Upper lobe of left lung (tissue), 6 donors: ENCODE data around the gene THSD7A. TPM values are rescaled to one million over a fixed set of nuclear protein-coding genes. Genes with fewer than 3 reads are reported as not detected.

ENCODE experiments used
- ATAC-seq, 2 donors: fragments of 200-7000 bp; cut with Tn5 transposase; one replicate each; pipeline ENCODE4 v1.9.1; 2022; ENCODE audit warnings: mild to moderate bottlenecking in 2 of 2, moderate library complexity in 2 of 2; ENCODE audit not compliant: low FRiP score in 2 of 2
- DNase-seq, 2 donors: peaks; one replicate each; pipeline ENCODE4 v3.0.0-alpha.2; 2019 to 2020
- H3K27ac ChIP-seq, 4 donors: fragments of 200-600 bp; sonication (generic); one replicate each; pipeline ENCODE4 v1.5.1; 2016 to 2019
- H3K27me3 ChIP-seq, 4 donors: fragments of 200-600 bp; sonication (generic); one replicate each; pipeline ENCODE4 v1.5.1; 2017 to 2019
- H3K36me3 ChIP-seq, 4 donors: fragments of 200-600 bp; sonication (generic); one replicate each; pipeline ENCODE4 v1.5.1; 2016 to 2019
- H3K4me1 ChIP-seq, 4 donors: fragments of 200-600 bp; sonication (generic); one replicate each; pipeline ENCODE4 v1.5.1; 2018 to 2019
- H3K4me3 ChIP-seq, 4 donors: fragments of 200-600 bp; sonication (generic); one replicate each; pipeline ENCODE4 v1.5.1; 2017 to 2019; ENCODE audit warnings: mild to moderate bottlenecking in 2 of 4, moderate library complexity in 1 of 4
- H3K9me3 ChIP-seq, 4 donors: fragments of 200-600 bp; sonication (generic); one replicate each; pipeline ENCODE4 v1.5.1; 2018 to 2019
- EP300 ChIP-seq, 4 donors: sonication (generic); formaldehyde crosslinking; IDR thresholded peaks; one replicate each; pipeline ENCODE4 v1.5.1; 2017; ENCODE audit warnings: antibody characterized with exemption in 4 of 4, control low read depth in 2 of 4
- POLR2A ChIP-seq, 4 donors: fragments of 450-650 bp; IDR thresholded peaks; one replicate each; pipeline ENCODE4 v1.5.1; 2016 to 2017; ENCODE audit warnings: antibody characterized with exemption in 4 of 4, mild to moderate bottlenecking in 2 of 4
- POLR2AphosphoS5 ChIP-seq, 2 donors: sonication (generic); formaldehyde crosslinking; IDR thresholded peaks; one replicate each; pipeline ENCODE4 v1.5.1; 2017; ENCODE audit warnings: antibody characterized with exemption in 2 of 2
- WGBS, 2 donors: methylation state at CpG; one replicate each; pipeline ENCODE4 v1.1.5; 2017 to 2018; 5-methylcytosine and 5-hydroxymethylcytosine counted together
- total RNA-seq, 6 donors: library from RNA; depleted of rRNA in 4 of 6; stranded (reverse); fragments of >200 nt in 4 of 6; gene quantifications; one replicate each; pipeline versions ENCODE4 v1.1.0 to v1.2.1, GENCODE V29; 2016 to 2021
- TF ChIP-seq, protein P1 (sequence below), 6 experiments: fragments of 450-650 bp in 4 of 6; fragments of 200-600 bp in 2 of 6; sonication (generic) in 2 of 6; IDR thresholded peaks; one replicate each; pipeline ENCODE4 v1.5.1; 2016 to 2019; ENCODE audit warnings: antibody characterized with exemption in 6 of 6
- donor health status: DM: no; HTN: no; CAD: no; lungs with moderate emphysema.
- donor health status: DM: no; HTN: yes; CAD: no; lungs with severe emphysema.

The THSD7A gene
- total RNA-seq, 6 donors from 2014 or later: 5.1 to 15.7 (median 7.0) TPM

DNA sequence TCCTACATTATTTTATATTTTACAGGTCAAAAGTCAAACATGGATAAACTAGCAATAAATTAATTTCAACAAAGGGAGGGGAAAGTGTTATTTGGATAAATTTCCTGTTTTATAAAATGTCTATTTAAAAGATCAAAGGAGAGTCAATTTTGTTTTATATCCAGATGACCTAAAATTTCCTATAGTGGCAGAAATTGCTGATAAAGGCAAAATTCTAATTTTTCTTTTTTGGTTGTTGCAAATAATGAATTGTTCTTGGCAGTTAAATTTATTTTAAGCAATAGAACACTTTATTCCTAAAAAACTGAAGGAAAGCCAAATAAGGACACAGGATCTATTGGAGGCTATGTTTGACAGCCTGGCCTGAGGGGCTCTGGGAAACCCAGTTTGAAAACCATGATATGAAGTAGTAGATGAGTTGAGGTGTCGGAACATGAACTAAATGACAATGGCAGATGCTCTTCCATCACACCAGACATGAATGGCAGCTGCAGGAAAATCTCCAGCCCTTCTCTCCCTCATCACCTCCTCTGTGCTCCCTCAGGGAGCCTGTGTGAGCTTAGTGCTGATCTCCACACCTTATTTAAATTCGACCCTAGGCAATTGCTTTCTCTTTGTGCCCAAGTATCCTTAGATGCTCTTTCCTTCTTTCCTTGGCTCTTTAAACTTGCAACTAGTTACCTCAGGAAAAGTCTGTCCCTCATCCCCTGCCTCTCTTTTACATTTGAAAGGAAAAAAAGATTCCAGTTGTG lies 395.0 kb downstream of the THSD7A start:
- WGBS, 2 donors: 64 to 66% methylated on average over 2 of the region's 2 CpGs
- Histone ChIP-seq H3K4me3 (no peak overlapping the region), H3K27ac (no peak overlapping the region), H3K4me1 (no peaks in the 10 kb centered on the region), H3K9me3 (no peaks in the 10 kb centered on the region), H3K27me3 (no peaks in the 10 kb centered on the region), H3K36me3 (no peaks in the 10 kb centered on the region)
- DNase-seq (no peak), ATAC-seq (no peak)
- TF ChIP-seq, protein P1, sequence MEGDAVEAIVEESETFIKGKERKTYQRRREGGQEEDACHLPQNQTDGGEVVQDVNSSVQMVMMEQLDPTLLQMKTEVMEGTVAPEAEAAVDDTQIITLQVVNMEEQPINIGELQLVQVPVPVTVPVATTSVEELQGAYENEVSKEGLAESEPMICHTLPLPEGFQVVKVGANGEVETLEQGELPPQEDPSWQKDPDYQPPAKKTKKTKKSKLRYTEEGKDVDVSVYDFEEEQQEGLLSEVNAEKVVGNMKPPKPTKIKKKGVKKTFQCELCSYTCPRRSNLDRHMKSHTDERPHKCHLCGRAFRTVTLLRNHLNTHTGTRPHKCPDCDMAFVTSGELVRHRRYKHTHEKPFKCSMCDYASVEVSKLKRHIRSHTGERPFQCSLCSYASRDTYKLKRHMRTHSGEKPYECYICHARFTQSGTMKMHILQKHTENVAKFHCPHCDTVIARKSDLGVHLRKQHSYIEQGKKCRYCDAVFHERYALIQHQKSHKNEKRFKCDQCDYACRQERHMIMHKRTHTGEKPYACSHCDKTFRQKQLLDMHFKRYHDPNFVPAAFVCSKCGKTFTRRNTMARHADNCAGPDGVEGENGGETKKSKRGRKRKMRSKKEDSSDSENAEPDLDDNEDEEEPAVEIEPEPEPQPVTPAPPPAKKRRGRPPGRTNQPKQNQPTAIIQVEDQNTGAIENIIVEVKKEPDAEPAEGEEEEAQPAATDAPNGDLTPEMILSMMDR (IDR thresholded peaks at IDR 0.05): no peak

DNA sequence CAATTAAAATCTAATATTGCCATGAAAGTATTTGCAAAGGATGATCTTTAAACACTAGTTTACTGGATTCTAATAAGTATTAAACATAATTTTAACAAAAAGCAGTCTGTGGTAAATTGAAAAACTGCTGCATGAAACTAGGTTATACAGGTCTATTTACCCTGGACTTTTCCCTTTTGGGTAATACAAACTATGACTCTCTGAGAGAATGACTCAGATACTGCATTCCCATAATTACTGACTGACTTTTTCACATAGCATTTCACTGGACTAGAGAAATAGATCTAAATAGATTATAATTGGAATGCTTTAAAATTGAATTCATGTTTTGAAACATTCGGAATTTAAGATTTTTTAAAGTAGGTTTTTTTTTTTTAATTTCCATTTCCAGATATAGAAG lies 395.7 kb downstream of the THSD7A start:
- DNase-seq (no peak), ATAC-seq (no peak)
- Histone ChIP-seq H3K9me3 (no peaks in the 10 kb centered on the region), H3K4me3 (no peak overlapping the region), H3K36me3 (no peaks in the 10 kb centered on the region), H3K27ac (no peak overlapping the region), H3K27me3 (no peaks in the 10 kb centered on the region), H3K4me1 (no peaks in the 10 kb centered on the region)
- 78 to 79% methylated on average over 1 of the region's 1 CpG for WGBS, 2 donors
- TF ChIP-seq, protein P1 (IDR thresholded peaks at IDR 0.05): no peak
- TF ChIP-seq POLR2AphosphoS5 (IDR thresholded peaks at IDR 0.05): no peak
- TF ChIP-seq EP300 (IDR thresholded peaks at IDR 0.05): no peak
- TF ChIP-seq POLR2A (IDR thresholded peaks at IDR 0.05): no peak

DNA sequence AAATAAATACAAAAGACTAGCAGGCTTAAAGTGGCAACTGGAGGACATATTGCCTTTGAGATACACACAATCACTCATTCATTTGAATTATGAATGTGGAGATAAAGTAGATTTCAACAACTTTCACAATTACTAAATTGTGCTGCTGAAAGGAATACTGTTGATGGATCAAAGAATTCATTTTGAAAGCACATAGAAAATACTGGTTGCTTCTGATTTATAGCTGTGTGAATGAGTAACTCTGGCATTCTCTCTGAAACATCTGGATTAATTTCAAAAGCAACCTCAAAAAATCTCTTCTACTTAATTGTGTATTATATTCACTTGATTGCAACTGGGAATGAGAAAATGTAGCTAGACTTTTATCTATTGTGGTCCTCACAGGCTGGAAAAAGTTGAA lies 397.6 kb downstream of the THSD7A start:
- no peak for DNase-seq
- Histone ChIP-seq H3K4me3 (no peak overlapping the region), H3K36me3 (no peaks in the 10 kb centered on the region), H3K4me1 (no peaks in the 10 kb centered on the region), H3K27me3 (no peaks in the 10 kb centered on the region), H3K27ac (no peak overlapping the region), H3K9me3 (no peaks in the 10 kb centered on the region)
- ATAC-seq: no peak
- TF ChIP-seq POLR2AphosphoS5 (IDR thresholded peaks at IDR 0.05): no peak
- TF ChIP-seq, protein P1 (IDR thresholded peaks at IDR 0.05): no peak
- TF ChIP-seq EP300 (IDR thresholded peaks at IDR 0.05): no peak
- TF ChIP-seq POLR2A (IDR thresholded peaks at IDR 0.05): no peak

DNA sequence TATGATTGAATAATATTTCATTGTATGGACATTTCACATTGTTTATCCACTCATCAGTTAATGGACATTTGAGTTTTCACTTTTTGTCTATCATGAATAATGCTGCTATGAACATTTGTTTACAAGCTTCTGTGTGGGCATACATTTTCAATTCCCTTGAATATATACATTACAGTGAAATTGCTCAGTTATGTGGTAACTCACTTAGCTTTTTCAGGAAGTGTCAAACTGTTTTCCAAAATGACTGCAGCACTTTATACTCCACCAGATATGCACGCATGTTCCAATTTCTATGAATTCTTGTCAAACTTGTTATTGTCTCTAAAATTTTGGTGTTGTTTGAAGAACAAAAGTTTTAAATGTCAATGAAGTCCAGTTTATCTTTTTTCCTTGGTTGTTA lies 401.2 kb downstream of the THSD7A start:
- no peaks in the 10 kb centered on the region for H3K4me1 ChIP-seq
- WGBS, 2 donors: 76 to 97% methylated on average over 1 of the region's 1 CpG
- no peaks in the 10 kb centered on the region for H3K36me3 ChIP-seq
- ATAC-seq: no peak
- DNase-seq: no peak
- H3K4me3 ChIP-seq: no peak overlapping the region
- no peak for TF ChIP-seq EP300 (IDR thresholded peaks at IDR 0.05)
- H3K9me3 ChIP-seq: no peaks in the 10 kb centered on the region
- H3K27me3 ChIP-seq: no peaks in the 10 kb centered on the region
- no peak overlapping the region for H3K27ac ChIP-seq

DNA sequence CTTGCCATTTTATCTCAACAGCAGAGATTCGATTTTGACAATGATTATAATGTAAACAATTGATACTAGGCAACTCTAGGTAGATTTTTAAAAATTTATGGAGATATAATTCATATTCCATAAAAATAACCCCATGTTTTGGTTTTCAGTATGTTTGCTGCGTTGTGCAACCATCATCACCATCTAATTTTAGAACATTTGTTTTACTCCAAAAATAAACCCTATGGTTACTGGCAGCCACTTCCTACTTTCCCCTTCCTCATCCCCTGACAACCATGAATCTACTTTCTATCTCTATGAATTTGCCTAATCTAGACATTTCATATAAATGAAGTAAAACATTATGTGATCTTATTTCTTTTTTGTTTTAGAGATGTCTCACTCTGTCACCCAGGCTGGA lies 401.9 kb downstream of the THSD7A start:
- no peak overlapping the region for H3K27ac ChIP-seq
- ATAC-seq (no peak), DNase-seq (no peak)
- H3K4me1 ChIP-seq: no peaks in the 10 kb centered on the region
- no peaks in the 10 kb centered on the region for H3K27me3 ChIP-seq
- H3K4me3 ChIP-seq: no peak overlapping the region
- TF ChIP-seq EP300 (IDR thresholded peaks at IDR 0.05) (no peak), POLR2AphosphoS5 (IDR thresholded peaks at IDR 0.05) (no peak), POLR2A (IDR thresholded peaks at IDR 0.05) (no peak)
- TF ChIP-seq, protein P1 (IDR thresholded peaks at IDR 0.05): no peak
- whole genome bisulfite sequencing, 2 donors: 26 to 39% methylated on average over 2 of the region's 2 CpGs
- H3K36me3 ChIP-seq: no peaks in the 10 kb centered on the region
- H3K9me3 ChIP-seq: no peaks in the 10 kb centered on the region
